ENCODE data around the gene EML6. TPM values are rescaled to one million over a fixed set of nuclear protein-coding genes. Genes with fewer than 3 reads are reported as not detected.

Gene EML6
- total and polyA plus RNA-seq, 12 donors, result 0.07 to 1.5 (median 0.31) TPM

DNA sequence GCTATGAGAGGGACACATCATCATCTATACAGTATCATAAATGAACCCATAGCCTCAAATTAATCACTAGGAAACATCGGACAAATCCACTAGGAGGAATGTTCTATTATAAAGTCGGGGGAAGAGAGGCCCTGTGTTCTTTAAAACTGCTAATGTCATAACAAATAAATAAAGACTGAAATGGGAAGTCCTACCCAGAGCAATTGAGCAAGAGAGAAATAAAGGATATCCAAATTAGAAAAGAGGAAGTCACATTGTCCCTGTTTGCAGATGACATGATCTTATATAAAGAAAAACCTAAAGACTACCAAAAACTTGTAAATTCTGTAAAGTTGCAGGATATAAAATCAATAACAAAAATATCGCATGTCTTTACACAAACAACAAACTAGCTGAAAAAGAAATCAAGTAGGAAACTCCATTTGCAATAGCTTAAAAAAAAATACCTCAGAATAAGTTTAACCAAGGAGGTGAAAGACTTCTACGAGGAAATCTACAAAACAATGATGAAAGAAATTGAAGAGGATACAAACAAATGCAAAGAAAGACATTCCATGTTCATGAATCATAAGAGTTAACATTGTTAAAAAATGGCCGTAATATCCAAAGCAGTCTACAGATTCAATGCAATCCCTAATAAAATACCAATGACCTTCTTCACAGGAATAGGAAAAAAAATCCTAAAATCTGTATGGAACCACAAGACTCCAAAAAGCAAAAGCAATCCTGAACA lies 296.2 kb downstream of the EML6 start:
- TF ChIP-seq, protein P1, sequence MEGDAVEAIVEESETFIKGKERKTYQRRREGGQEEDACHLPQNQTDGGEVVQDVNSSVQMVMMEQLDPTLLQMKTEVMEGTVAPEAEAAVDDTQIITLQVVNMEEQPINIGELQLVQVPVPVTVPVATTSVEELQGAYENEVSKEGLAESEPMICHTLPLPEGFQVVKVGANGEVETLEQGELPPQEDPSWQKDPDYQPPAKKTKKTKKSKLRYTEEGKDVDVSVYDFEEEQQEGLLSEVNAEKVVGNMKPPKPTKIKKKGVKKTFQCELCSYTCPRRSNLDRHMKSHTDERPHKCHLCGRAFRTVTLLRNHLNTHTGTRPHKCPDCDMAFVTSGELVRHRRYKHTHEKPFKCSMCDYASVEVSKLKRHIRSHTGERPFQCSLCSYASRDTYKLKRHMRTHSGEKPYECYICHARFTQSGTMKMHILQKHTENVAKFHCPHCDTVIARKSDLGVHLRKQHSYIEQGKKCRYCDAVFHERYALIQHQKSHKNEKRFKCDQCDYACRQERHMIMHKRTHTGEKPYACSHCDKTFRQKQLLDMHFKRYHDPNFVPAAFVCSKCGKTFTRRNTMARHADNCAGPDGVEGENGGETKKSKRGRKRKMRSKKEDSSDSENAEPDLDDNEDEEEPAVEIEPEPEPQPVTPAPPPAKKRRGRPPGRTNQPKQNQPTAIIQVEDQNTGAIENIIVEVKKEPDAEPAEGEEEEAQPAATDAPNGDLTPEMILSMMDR (IDR thresholded peaks at IDR 0.05), result no peak
- H3K27ac ChIP-seq, result peak overlapping the region in 1 of 10 donors; percentile 74
- intact Hi-C loops (cut with DNase I), result loop anchor here in 6 of 10 donors (5.0 to 10.0 kb wide), 4 partner anchors 33 to 155 kb away; partner anchors contain the start of gene RTN4 (in 1 of the 6)
- H3K36me3 ChIP-seq, result peaks cover 0 to 29% (median 0%) of the 10 kb centered on the region in 9 donors
- no peak overlapping the region for H3K4me3 ChIP-seq
- WGBS, 2 donors, result 75 to 90% methylated on average over 5 of the region's 5 CpGs
- peaks cover 0 to 15% (median 0%) of the 10 kb centered on the region in 11 donors for H3K9me3 ChIP-seq
- peaks cover 0 to 93% (median 19%) of the 10 kb centered on the region in 9 donors for H3K4me1 ChIP-seq
- ATAC-seq, result peak in 3 of 8 donors; percentile 23 to 38 (median 36)
- no peaks in the 10 kb centered on the region for H3K27me3 ChIP-seq
- DNase-seq, result no peak

Data from heart right ventricle (tissue), 16 donors.